SH-SY5Y (cell line): Measurements from ENCODE around the gene OAT.

Source experiments
- GATA2 ChIP-seq: IDR thresholded peaks from 2 replicates; pipeline ENCODE4 v1.6.1; 2011; ENCODE audit warnings: mild to moderate bottlenecking, low read depth, low read length
- GATA3 ChIP-seq: IDR thresholded peaks from 2 replicates; pipeline ENCODE4 v1.6.1; 2011; ENCODE audit warnings: low read depth, mild to moderate bottlenecking, low read length, moderate library complexity

- no peak for TF ChIP-seq GATA2
- TF ChIP-seq GATA3 = no peak
Measured at GRCh38 chr10:124384591-124385190, 34.0 kb downstream of the OAT start.
